GM13977 (cell line): ENCODE data around the gene CNTN1.
A peak's percentile ranks its signal among the peaks of the same experiment; 100 is the strongest.

ENCODE experiments used
- DNase-seq: peaks from one replicate; pipeline ENCODE4 v3.0.0; 2012; ENCODE audit warnings: low spot score
- in situ Hi-C: fragments of 300-500 bp; cut with MboI; formaldehyde crosslinking; loops from one replicate; pipeline ENCODE4 v1.12.0; 2022; ENCODE audit warnings: low sequenced_read_pairs, low pct_unique_long_range_greater_than_20kb, mixed read lengths, inconsistent platforms; ENCODE audit not compliant: unreplicated experiment
- TF ChIP-seq, protein P1 (sequence below): IDR thresholded peaks from 2 replicates; pipeline ENCODE4 v1.5.1; 2012; ENCODE audit warnings: mild to moderate bottlenecking, control low read depth; ENCODE audit not compliant: insufficient read depth; ENCODE audit errors: extremely low read depth, missing control alignments

The CNTN1 gene

DNA sequence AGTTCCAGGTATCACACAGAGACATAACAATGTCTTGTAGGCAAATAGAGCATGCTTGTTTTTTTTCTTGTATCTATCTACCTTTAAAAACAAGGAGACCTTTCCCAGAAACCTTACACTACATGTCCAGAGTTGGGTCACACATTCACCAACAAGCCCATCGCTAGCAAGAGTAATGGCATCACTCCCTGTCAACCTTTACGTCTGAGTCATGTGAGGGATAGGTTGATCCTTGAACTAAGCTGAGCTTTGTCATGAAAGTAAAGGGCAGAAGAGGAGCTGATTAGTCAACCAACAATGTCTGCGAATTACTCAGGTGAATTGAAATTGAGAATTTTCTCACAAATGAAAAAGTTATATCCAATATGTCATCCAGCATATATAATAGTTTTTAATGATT lies 219.4 kb downstream of the CNTN1 start:
- TF ChIP-seq, protein P1, sequence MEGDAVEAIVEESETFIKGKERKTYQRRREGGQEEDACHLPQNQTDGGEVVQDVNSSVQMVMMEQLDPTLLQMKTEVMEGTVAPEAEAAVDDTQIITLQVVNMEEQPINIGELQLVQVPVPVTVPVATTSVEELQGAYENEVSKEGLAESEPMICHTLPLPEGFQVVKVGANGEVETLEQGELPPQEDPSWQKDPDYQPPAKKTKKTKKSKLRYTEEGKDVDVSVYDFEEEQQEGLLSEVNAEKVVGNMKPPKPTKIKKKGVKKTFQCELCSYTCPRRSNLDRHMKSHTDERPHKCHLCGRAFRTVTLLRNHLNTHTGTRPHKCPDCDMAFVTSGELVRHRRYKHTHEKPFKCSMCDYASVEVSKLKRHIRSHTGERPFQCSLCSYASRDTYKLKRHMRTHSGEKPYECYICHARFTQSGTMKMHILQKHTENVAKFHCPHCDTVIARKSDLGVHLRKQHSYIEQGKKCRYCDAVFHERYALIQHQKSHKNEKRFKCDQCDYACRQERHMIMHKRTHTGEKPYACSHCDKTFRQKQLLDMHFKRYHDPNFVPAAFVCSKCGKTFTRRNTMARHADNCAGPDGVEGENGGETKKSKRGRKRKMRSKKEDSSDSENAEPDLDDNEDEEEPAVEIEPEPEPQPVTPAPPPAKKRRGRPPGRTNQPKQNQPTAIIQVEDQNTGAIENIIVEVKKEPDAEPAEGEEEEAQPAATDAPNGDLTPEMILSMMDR = no peak
- in situ Hi-C loops = loop anchor here (25.0 kb wide), 3 partner anchors 299 to 574 kb away; no protein-coding TSS in a partner anchor
- no peak for DNase-seq

DNA sequence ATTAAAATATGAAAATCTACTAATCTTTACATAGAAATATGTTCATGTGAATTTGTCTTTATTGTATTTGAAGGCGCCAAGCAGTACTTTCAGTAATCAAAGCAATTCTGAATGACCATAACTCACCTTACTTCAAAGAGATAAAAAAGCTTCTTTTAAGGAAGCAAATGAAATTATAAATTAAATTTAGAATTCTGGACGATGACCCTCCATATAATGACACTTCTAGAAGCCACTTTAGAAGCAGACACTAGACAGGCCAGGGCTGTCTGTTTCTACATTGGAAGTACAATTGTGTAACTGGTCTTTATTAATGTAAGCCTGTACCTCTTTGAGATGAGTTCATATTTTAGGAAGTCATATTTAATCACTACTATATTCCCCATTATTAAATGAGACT lies 222.9 kb downstream of the CNTN1 start:
- DNase-seq = no peak
- TF ChIP-seq, protein P1 = no peak
- in situ Hi-C loops = loop anchor here (25.0 kb wide), 3 partner anchors 303 to 578 kb away; no protein-coding TSS in a partner anchor

DNA sequence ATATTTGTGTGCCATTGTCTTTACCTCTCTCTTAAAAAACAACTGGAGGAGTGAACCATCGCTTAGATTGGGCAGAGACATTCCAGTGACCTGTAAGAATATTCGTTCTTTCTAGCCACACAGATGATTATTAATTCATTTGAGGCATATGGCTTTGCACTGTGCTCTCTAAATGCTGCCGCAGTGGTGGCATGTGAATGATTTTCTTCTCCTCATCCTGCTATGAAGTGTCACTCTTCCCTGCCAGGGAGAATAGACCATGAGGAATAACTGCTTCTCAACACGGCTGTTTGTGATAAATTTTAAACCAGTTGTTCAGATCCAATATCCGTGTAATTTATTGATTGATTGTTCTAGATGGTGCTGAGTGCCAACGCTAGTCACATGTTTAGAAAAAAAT lies 225.3 kb downstream of the CNTN1 start:
- in situ Hi-C loops = loop anchor here (25.0 kb wide), 3 partner anchors 305 to 580 kb away; no protein-coding TSS in a partner anchor
- DNase-seq = no peak
- TF ChIP-seq, protein P1 = no peak

DNA sequence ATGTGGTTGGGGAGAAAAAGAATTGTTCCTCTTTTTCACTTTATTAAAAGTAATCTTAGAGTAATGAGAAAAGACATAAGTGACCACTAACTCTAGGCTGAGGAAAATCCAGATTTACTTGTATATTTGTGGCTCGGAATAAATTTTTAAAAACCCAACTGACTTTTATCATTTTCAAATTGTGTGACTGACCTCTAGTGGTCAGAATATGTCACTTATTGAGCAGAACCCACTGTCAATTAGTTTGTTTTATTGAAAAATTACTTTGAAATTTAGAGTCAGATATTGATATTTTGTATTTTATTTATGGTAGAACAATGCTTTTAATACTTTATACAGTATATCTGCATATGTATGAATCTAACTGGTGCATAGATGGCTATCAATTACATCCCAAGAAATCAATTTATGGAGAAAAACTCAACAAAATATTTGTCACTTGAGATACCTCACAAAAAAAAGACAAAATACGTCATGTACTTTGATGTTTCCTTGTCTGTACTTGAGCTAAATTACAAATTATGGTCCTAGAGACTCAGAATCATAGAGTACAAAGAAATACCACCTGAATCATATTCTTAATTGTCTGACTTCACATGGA lies 229.4 kb downstream of the CNTN1 start:
- in situ Hi-C loops = loop anchor here (25.0 kb wide), 3 partner anchors 309 to 584 kb away; no protein-coding TSS in a partner anchor
- no peak for DNase-seq
- TF ChIP-seq, protein P1 = peak; percentile 54

DNA sequence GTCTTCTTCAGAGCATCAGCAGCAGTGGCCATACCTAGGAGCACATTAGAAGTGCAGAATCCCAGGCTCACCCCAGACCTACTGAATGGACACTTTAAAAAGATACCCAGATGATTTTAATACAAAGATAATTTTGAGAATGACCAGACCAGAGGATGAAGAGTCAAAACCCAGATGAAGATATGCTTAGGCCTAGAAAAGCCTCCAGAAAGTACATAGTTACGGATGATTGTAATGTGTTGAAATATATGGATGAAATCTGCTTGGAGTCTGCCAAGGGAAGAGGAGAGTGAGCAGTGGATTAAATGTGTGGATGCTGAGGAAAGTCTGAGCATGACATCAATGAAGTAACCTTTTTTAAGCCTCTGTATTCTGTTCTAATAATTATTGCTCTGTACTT lies 245.7 kb downstream of the CNTN1 start:
- in situ Hi-C loops = no loop called here
- no peak for DNase-seq
- TF ChIP-seq, protein P1 = no peak

DNA sequence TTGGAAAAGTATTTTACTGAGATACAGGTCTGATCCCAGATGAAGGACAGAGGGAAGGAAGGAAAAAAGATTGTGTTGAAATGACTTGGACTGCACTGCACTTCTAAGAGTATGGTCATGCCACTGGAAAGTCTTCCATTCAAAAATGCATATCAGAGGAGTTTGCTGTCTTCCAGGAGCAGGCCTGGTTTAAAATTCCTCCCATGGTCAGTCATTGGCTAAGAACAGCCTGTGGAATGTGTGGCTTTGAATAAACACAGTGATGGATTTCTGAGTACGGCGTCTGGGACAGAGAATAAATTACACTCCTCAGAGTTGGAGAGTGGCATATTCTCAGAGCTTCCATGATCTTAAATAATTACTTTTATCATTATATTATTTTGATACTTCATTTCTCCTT lies 250.1 kb downstream of the CNTN1 start:
- in situ Hi-C loops = no loop called here
- no peak for DNase-seq
- TF ChIP-seq, protein P1 = no peak
